ENCODE results near the gene CDC20B. TPM values are rescaled to one million over a fixed set of nuclear protein-coding genes. Genes with fewer than 3 reads are reported as not detected.
A peak's percentile ranks its signal among the peaks of the same experiment; 100 is the strongest.

The CDC20B gene
- total and polyA plus RNA-seq, 2 of the 8 experiments (the other 6 are each of a cell fraction or from before 2014, with no cell fraction given) = 0.06 TPM; not detected in 1

- H3K27ac ChIP-seq (ENCODE audit: low read depth, low read length) = no peak overlapping the region
- POLR2A ChIA-PET (ENCODE audit: partially characterized antibody) = interaction anchor here (0.6 to 1.6 kb wide), 9 partner anchors 9 to 1135 kb away, joined by 3 to 8 read pairs (median 4); partner anchors contain the start of gene CCNO
- H3K18ac ChIP-seq (ENCODE audit: extremely low read depth, low read length) = no peak overlapping the region
- no peak overlapping the region for H3K9ac ChIP-seq (replicated peaks in 1 of 4; ENCODE audit: extremely low read depth in 1 of 4, low read depth in 3 of 4, low read length in 3 of 4)
- H3K4me3 ChIP-seq (ENCODE audit: extremely low read depth in 1 of 4, insufficient read depth in 2 of 4, low read depth in 3 of 4, low read length in 4 of 4) = peak overlapping the region; percentile 45 to 61 (median 50); a peak in 6 of 8 replicates
- H3K14ac ChIP-seq (ENCODE audit: insufficient read length) = no peak overlapping the region
- H4K20me1 ChIP-seq (replicated peaks in 1 of 2; ENCODE audit: control insufficient read depth in 1 of 2, insufficient read depth in 2 of 2, low read length in 2 of 2) = peaks cover 5 to 9% of the 10 kb centered on the region in 2 experiments
- no peak for TF ChIP-seq MAX (IDR thresholded peaks at IDR 0.05)
- peak; percentile 40 for TF ChIP-seq RNF2 (IDR thresholded peaks at IDR 0.05; ENCODE audit: borderline replicate concordance, low read depth, low read length, missing control alignments, poor library complexity, severe bottlenecking)
- TF ChIP-seq EZH2 (IDR thresholded peaks at IDR 0.05; ENCODE audit: low read depth, low read length, severe bottlenecking) = peak; percentile 70
- FAIRE-seq (no peak), DNase-seq (ENCODE audit: low read depth in 1 of 2, low spot score in 2 of 2) (no peak)
- H3K4me1 ChIP-seq (replicated peaks in 1 of 4; ENCODE audit: control insufficient read depth in 3 of 4, insufficient read depth in 4 of 4, low read length in 3 of 4) = peaks cover 0 to 8% (median 5%) of the 10 kb centered on the region in 4 experiments; a peak in 4 of 7 replicates
- peak overlapping the region; percentile 82 to 90 for H3K4me2 ChIP-seq (ENCODE audit: insufficient read depth in 1 of 2, low read depth in 2 of 2, low read length in 2 of 2)
- H3K4ac ChIP-seq (replicated peaks; ENCODE audit: insufficient read length, low read depth, low read length) = no peak overlapping the region
- no peaks in the 10 kb centered on the region for H3K36me3 ChIP-seq (ENCODE audit: control insufficient read depth in 2 of 4, insufficient read depth in 4 of 4, low read length in 3 of 4)
- H2BK12ac ChIP-seq (ENCODE audit: low read depth, low read length) = no peak overlapping the region
- no peak overlapping the region for H4K91ac ChIP-seq (replicated peaks; ENCODE audit: insufficient read length, low read length)
- H2BK20ac ChIP-seq (ENCODE audit: low read length) = no peak overlapping the region
- no peaks in the 10 kb centered on the region for H3K9me3 ChIP-seq (ENCODE audit: insufficient read depth in 2 of 2, low read depth in 1 of 2, low read length in 1 of 2)
- peaks cover 11% of the 10 kb centered on the region for H3K23me2 ChIP-seq (ENCODE audit: low read depth, low read length)
- no peak overlapping the region for H2AK5ac ChIP-seq (ENCODE audit: low read depth, low read length)
- H3K79me1 ChIP-seq (ENCODE audit: low read depth, low read length) = no peaks in the 10 kb centered on the region
- no peak overlapping the region for H4K5ac ChIP-seq (ENCODE audit: insufficient read length, low read depth, low read length)
- no peak overlapping the region for H2BK15ac ChIP-seq (ENCODE audit: low read length)
- 4% methylated on average over 7 of the region's 7 CpGs; no CpG with 5 or more reads in 1 of the 2 experiments for WGBS, 2 experiments (ENCODE audit: extremely low coverage in 1 of 2, insufficient coverage in 1 of 2, insufficient read length in 1 of 2, insufficient replicate concordance in 2 of 2, low coverage in 1 of 2, low lambda C conversion rate in 2 of 2, missing lambda C conversion rate in 1 of 2)
- CTCF ChIA-PET (ENCODE audit: partially characterized antibody) = interaction anchor here (0.6 to 9.0 kb wide), 10 partner anchors 9 to 516 kb away, joined by 3 to 143 read pairs (median 6); partner anchors contain the start of genes CCNO, GPX8 and MCIDAS
- 0 out of 2 replicates have a peak overlapping the region, but pooled peaks have one; percentile 26 for H2AFZ ChIP-seq (ENCODE audit: low read length)
- H3K56ac ChIP-seq (replicated peaks; ENCODE audit: insufficient read length, low read depth, low read length) = no peak overlapping the region
- no peak overlapping the region for H3K23ac ChIP-seq (ENCODE audit: insufficient read length)
- no peak overlapping the region for H2BK5ac ChIP-seq (ENCODE audit: low read depth, low read length)
- H4K8ac ChIP-seq (ENCODE audit: extremely low read depth, insufficient read depth, low read length) = no peak overlapping the region
- H2BK120ac ChIP-seq (replicated peaks; ENCODE audit: low read depth, low read length) = no peak overlapping the region
- peaks cover 28 to 68% (median 51%) of the 10 kb centered on the region in 4 experiments for H3K27me3 ChIP-seq (replicated peaks in 1 of 4; ENCODE audit: control insufficient read depth in 3 of 4, extremely low read depth in 1 of 4, insufficient read depth in 3 of 4, low read length in 3 of 4)
- no peaks in the 10 kb centered on the region for H3K79me2 ChIP-seq (ENCODE audit: control insufficient read depth in 1 of 2, insufficient read depth in 2 of 2, low read length in 2 of 2)
Observed at GRCh38 chr5:55175781-55176175, 2.8 kb upstream of the CDC20B start.

Measured in H1 (cell line).